Measurements from ENCODE around the gene ZNF775. TPM values are rescaled to one million over a fixed set of nuclear protein-coding genes. Genes with fewer than 3 reads are reported as not detected.
A peak's percentile ranks its signal among the peaks of the same experiment; 100 is the strongest.

The ZNF775 gene
- polyA plus RNA-seq, 2 donors, result 0.81 to 1.6 TPM

GRCh38 chr7:150407588-150408392 lies 28.7 kb downstream of the ZNF775 start:
- no peaks in the 10 kb centered on the region for H3K27me3 ChIP-seq (ENCODE audit: control insufficient read depth in 1 of 2, insufficient read depth in 2 of 2, low read length in 2 of 2)
- no peak overlapping the region for H3K27ac ChIP-seq (ENCODE audit: low read depth in 2 of 2, low read length in 1 of 2)

GRCh38 chr7:150408393-150409299 lies 29.5 kb downstream of the ZNF775 start:
- H3K36me3 ChIP-seq (ENCODE audit: control insufficient read depth in 2 of 2, insufficient read depth in 2 of 2, low read length in 1 of 2), result peaks cover 0 to 2% of the 10 kb centered on the region in 2 donors
- no peaks in the 10 kb centered on the region for H3K9me3 ChIP-seq (ENCODE audit: control insufficient read depth in 2 of 2, insufficient read depth in 1 of 2, low read depth in 1 of 2, low read length in 1 of 2)
- WGBS, 2 donors, result 84 to 90% methylated on average over 22 of the region's 22 CpGs
- H3K27me3 ChIP-seq (ENCODE audit: control insufficient read depth in 1 of 2, insufficient read depth in 2 of 2, low read length in 2 of 2), result no peaks in the 10 kb centered on the region
- peak overlapping the region in 1 of 2 donors; percentile 36 for H3K27ac ChIP-seq (ENCODE audit: low read depth in 2 of 2, low read length in 1 of 2)
- H3K4me1 ChIP-seq (ENCODE audit: control insufficient read depth in 2 of 2, insufficient read depth in 2 of 2, low read length in 1 of 2), result peaks cover 0 to 11% of the 10 kb centered on the region in 2 donors
- no peak overlapping the region for H3K4me3 ChIP-seq (ENCODE audit: low read depth in 1 of 2, low read length in 2 of 2)

More at GRCh38 chr7:150407588-150408392, 28.7 kb downstream of the ZNF775 start:
- Histone ChIP-seq H3K9me3 (ENCODE audit: control insufficient read depth in 2 of 2, insufficient read depth in 1 of 2, low read depth in 1 of 2, low read length in 1 of 2) (no peaks in the 10 kb centered on the region), H3K4me3 (ENCODE audit: low read depth in 1 of 2, low read length in 2 of 2) (no peak overlapping the region), H3K36me3 (ENCODE audit: control insufficient read depth in 2 of 2, insufficient read depth in 2 of 2, low read length in 1 of 2) (peaks cover 0 to 2% of the 10 kb centered on the region in 2 donors), H3K4me1 (ENCODE audit: control insufficient read depth in 2 of 2, insufficient read depth in 2 of 2, low read length in 1 of 2) (peaks cover 0 to 11% of the 10 kb centered on the region in 2 donors)
- 96% methylated on average over 83 to 91 of the region's 91 CpGs for WGBS, 2 donors

GRCh38 chr7:150409300-150410030 lies 30.3 kb downstream of the ZNF775 start:
- 79 to 82% methylated on average over 10 of the region's 10 CpGs for WGBS, 2 donors
- H3K27me3 ChIP-seq (ENCODE audit: control insufficient read depth in 1 of 2, insufficient read depth in 2 of 2, low read length in 2 of 2), result no peaks in the 10 kb centered on the region
- no peaks in the 10 kb centered on the region for H3K9me3 ChIP-seq (ENCODE audit: control insufficient read depth in 2 of 2, insufficient read depth in 1 of 2, low read depth in 1 of 2, low read length in 1 of 2)
- peaks cover 0 to 11% of the 10 kb centered on the region in 2 donors for H3K4me1 ChIP-seq (ENCODE audit: control insufficient read depth in 2 of 2, insufficient read depth in 2 of 2, low read length in 1 of 2)
- H3K27ac ChIP-seq (ENCODE audit: low read depth in 2 of 2, low read length in 1 of 2), result no peak overlapping the region
- peaks cover 0 to 2% of the 10 kb centered on the region in 2 donors for H3K36me3 ChIP-seq (ENCODE audit: control insufficient read depth in 2 of 2, insufficient read depth in 2 of 2, low read length in 1 of 2)
- H3K4me3 ChIP-seq (ENCODE audit: low read depth in 1 of 2, low read length in 2 of 2), result no peak overlapping the region

GRCh38 chr7:150410131-150410530 lies 31.0 kb downstream of the ZNF775 start:
- Histone ChIP-seq H3K36me3 (ENCODE audit: control insufficient read depth in 2 of 2, insufficient read depth in 2 of 2, low read length in 1 of 2) (peaks cover 0 to 2% of the 10 kb centered on the region in 2 donors), H3K27ac (ENCODE audit: low read depth in 2 of 2, low read length in 1 of 2) (no peak overlapping the region), H3K4me1 (ENCODE audit: control insufficient read depth in 2 of 2, insufficient read depth in 2 of 2, low read length in 1 of 2) (peaks cover 0 to 12% of the 10 kb centered on the region in 2 donors), H3K4me3 (ENCODE audit: low read depth in 1 of 2, low read length in 2 of 2) (no peak overlapping the region), H3K27me3 (ENCODE audit: control insufficient read depth in 1 of 2, insufficient read depth in 2 of 2, low read length in 2 of 2) (no peaks in the 10 kb centered on the region), H3K9me3 (ENCODE audit: control insufficient read depth in 2 of 2, insufficient read depth in 1 of 2, low read depth in 1 of 2, low read length in 1 of 2) (no peaks in the 10 kb centered on the region)
- WGBS, 2 donors, result 90 to 94% methylated on average over 7 of the region's 7 CpGs

GRCh38 chr7:150410680-150411346 lies 31.7 kb downstream of the ZNF775 start:
- H3K27ac ChIP-seq (ENCODE audit: low read depth in 2 of 2, low read length in 1 of 2), result no peak overlapping the region
- WGBS, 2 donors, result 67 to 68% methylated on average over 10 of the region's 10 CpGs
- peaks cover 0 to 2% of the 10 kb centered on the region in 2 donors for H3K36me3 ChIP-seq (ENCODE audit: control insufficient read depth in 2 of 2, insufficient read depth in 2 of 2, low read length in 1 of 2)
- no peak overlapping the region for H3K4me3 ChIP-seq (ENCODE audit: low read depth in 1 of 2, low read length in 2 of 2)
- no peaks in the 10 kb centered on the region for H3K27me3 ChIP-seq (ENCODE audit: control insufficient read depth in 1 of 2, insufficient read depth in 2 of 2, low read length in 2 of 2)
- H3K9me3 ChIP-seq (ENCODE audit: control insufficient read depth in 2 of 2, insufficient read depth in 1 of 2, low read depth in 1 of 2, low read length in 1 of 2), result no peaks in the 10 kb centered on the region
- peaks cover 0 to 12% of the 10 kb centered on the region in 2 donors for H3K4me1 ChIP-seq (ENCODE audit: control insufficient read depth in 2 of 2, insufficient read depth in 2 of 2, low read length in 1 of 2)

- Histone ChIP-seq H3K27ac (ENCODE audit: low read depth in 2 of 2, low read length in 1 of 2) (no peak overlapping the region), H3K4me3 (ENCODE audit: low read depth in 1 of 2, low read length in 2 of 2) (no peak overlapping the region), H3K9me3 (ENCODE audit: control insufficient read depth in 2 of 2, insufficient read depth in 1 of 2, low read depth in 1 of 2, low read length in 1 of 2) (no peaks in the 10 kb centered on the region), H3K27me3 (ENCODE audit: control insufficient read depth in 1 of 2, insufficient read depth in 2 of 2, low read length in 2 of 2) (no peaks in the 10 kb centered on the region), H3K4me1 (ENCODE audit: control insufficient read depth in 2 of 2, insufficient read depth in 2 of 2, low read length in 1 of 2) (peaks cover 0 to 9% of the 10 kb centered on the region in 2 donors), H3K36me3 (ENCODE audit: control insufficient read depth in 2 of 2, insufficient read depth in 2 of 2, low read length in 1 of 2) (peaks cover 0 to 2% of the 10 kb centered on the region in 2 donors)
- 77% methylated on average over 11 of the region's 11 CpGs for WGBS, 2 donors
Measured at GRCh38 chr7:150411606-150412005, 32.5 kb downstream of the ZNF775 start.

GRCh38 chr7:150412016-150412415 lies 32.9 kb downstream of the ZNF775 start:
- Histone ChIP-seq H3K36me3 (ENCODE audit: control insufficient read depth in 2 of 2, insufficient read depth in 2 of 2, low read length in 1 of 2) (peaks cover 0 to 2% of the 10 kb centered on the region in 2 donors), H3K4me3 (ENCODE audit: low read depth in 1 of 2, low read length in 2 of 2) (no peak overlapping the region), H3K9me3 (ENCODE audit: control insufficient read depth in 2 of 2, insufficient read depth in 1 of 2, low read depth in 1 of 2, low read length in 1 of 2) (no peaks in the 10 kb centered on the region), H3K4me1 (ENCODE audit: control insufficient read depth in 2 of 2, insufficient read depth in 2 of 2, low read length in 1 of 2) (peaks cover 0 to 9% of the 10 kb centered on the region in 2 donors), H3K27me3 (ENCODE audit: control insufficient read depth in 1 of 2, insufficient read depth in 2 of 2, low read length in 2 of 2) (no peaks in the 10 kb centered on the region), H3K27ac (ENCODE audit: low read depth in 2 of 2, low read length in 1 of 2) (no peak overlapping the region)
- WGBS, 2 donors, result 91 to 96% methylated on average over 11 of the region's 11 CpGs

- Histone ChIP-seq H3K27ac (ENCODE audit: low read depth in 2 of 2, low read length in 1 of 2) (no peak overlapping the region), H3K9me3 (ENCODE audit: control insufficient read depth in 2 of 2, insufficient read depth in 1 of 2, low read depth in 1 of 2, low read length in 1 of 2) (no peaks in the 10 kb centered on the region), H3K4me1 (ENCODE audit: control insufficient read depth in 2 of 2, insufficient read depth in 2 of 2, low read length in 1 of 2) (peaks cover 0 to 10% of the 10 kb centered on the region in 2 donors), H3K27me3 (ENCODE audit: control insufficient read depth in 1 of 2, insufficient read depth in 2 of 2, low read length in 2 of 2) (no peaks in the 10 kb centered on the region), H3K36me3 (ENCODE audit: control insufficient read depth in 2 of 2, insufficient read depth in 2 of 2, low read length in 1 of 2) (peaks cover 0 to 2% of the 10 kb centered on the region in 2 donors), H3K4me3 (ENCODE audit: low read depth in 1 of 2, low read length in 2 of 2) (no peak overlapping the region)
- WGBS, 2 donors, result 87% methylated on average over 37 of the region's 37 CpGs
Measured at GRCh38 chr7:150412518-150413488, 33.7 kb downstream of the ZNF775 start.
